HCT116 (cell line): Measurements from ENCODE around the gene GALC. TPM values are rescaled to one million over a fixed set of nuclear protein-coding genes. Genes with fewer than 3 reads are reported as not detected.

Source experiments
- ATAC-seq: fragments of 200-7000 bp; cut with Tn5 transposase; 2 replicates; pipeline ENCODE4 v1.9.1; 2020; ENCODE audit warnings: mild to moderate bottlenecking, moderate library complexity
- BruUV-seq: library from RNA; stranded (reverse); fragments of 400-500 nt; replicated peaks from 2 replicates; lab custom pipeline; 2021; lab: Mats Ljungman, UMichigan
- CTCF ChIA-PET: fragments of 300-600 bp; sonication (Branson Sonifier 250); formaldehyde crosslinking; loops from one replicate; lab custom pipeline; 2021; ENCODE audit warnings: antibody characterized with exemption; lab: Charles Lee
- POLR2A ChIA-PET: fragments of 300-600, 350-600 bp; sonication (Branson Sonifier 250); formaldehyde crosslinking; loops from one replicate; lab custom pipeline; 2021; ENCODE audit warnings: antibody characterized with exemption; lab: Charles Lee
- RAD21 ChIA-PET, 2 experiments: fragments of 300-600 bp; sonication (Branson Sonifier 250); formaldehyde crosslinking; loops; one replicate each; lab custom pipeline; 2023; ENCODE audit warnings: low total read pairs in 2 of 2; ENCODE audit not compliant: uncharacterized antibody in 2 of 2, unreplicated experiment in 2 of 2, low non-redundant PET in 1 of 2; lab: Charles Lee
- DNase-seq: peaks from one replicate; pipeline ENCODE4 v3.0.0-alpha.2; 2010; ENCODE audit warnings: low read depth, low spot score
- H2AFZ ChIP-seq: fragments of 200-600 bp; shearing (Covaris generic), sonication (generic); 2 replicates; pipeline ENCODE4 v1.6.1; 2017; ENCODE audit warnings: low read depth, mixed run types, mixed read lengths, antibody characterized with exemption, low read length; ENCODE audit not compliant: poor library complexity, severe bottlenecking
- H3K27ac ChIP-seq: 2 replicates; pipeline ENCODE4 v1.5.1; 2012; ENCODE audit warnings: low read depth, low read length
- H3K27me3 ChIP-seq: fragments of 200-600 bp; sonication (generic); 2 replicates; pipeline ENCODE4 v1.6.1; 2016; ENCODE audit warnings: mixed run types, low read length, mixed read lengths; ENCODE audit not compliant: insufficient read depth
- H3K36me3 ChIP-seq, 2 experiments: fragments of 200-500 bp in 1 of 2; fragments of 200-600 bp in 1 of 2; sonication (Bioruptor generic) in 1 of 2; sonication (generic) in 1 of 2; 2 replicates each; pipeline versions ENCODE4 v1.5.1 to v1.6.1; 2014 to 2016; ENCODE audit warnings: low read length in 2 of 2, inconsistent platforms in 1 of 2, mixed read lengths in 1 of 2, mixed run types in 1 of 2; ENCODE audit not compliant: insufficient read depth in 2 of 2, control insufficient read depth in 1 of 2
- H3K4me1 ChIP-seq, 2 experiments: fragments of 200-600 bp in 1 of 2; sonication (generic) in 1 of 2; 2 replicates each; pipeline versions ENCODE4 v1.5.1 to v1.6.1; 2012 to 2017; ENCODE audit warnings: low read length in 2 of 2, inconsistent platforms in 1 of 2, mild to moderate bottlenecking in 1 of 2, mixed read lengths in 1 of 2, mixed run types in 1 of 2, moderate library complexity in 1 of 2; ENCODE audit not compliant: insufficient read depth in 2 of 2, control insufficient read depth in 1 of 2
- H3K4me2 ChIP-seq: fragments of 200-600 bp; sonication (generic); 2 replicates; pipeline ENCODE4 v1.6.1; 2017; ENCODE audit warnings: mixed run types, low read length, mixed read lengths
- H3K4me3 ChIP-seq, 2 experiments: fragments of 200-600 bp in 1 of 2; sonication (generic) in 1 of 2; replicated peaks in 1 of 2; 2 replicates each; pipeline ENCODE4 v1.5.1; 2011 to 2016; ENCODE audit warnings: low read length in 2 of 2, control low read depth in 1 of 2, low read depth in 1 of 2, mild to moderate bottlenecking in 1 of 2, mixed read lengths in 1 of 2, mixed run types in 1 of 2
- H3K79me2 ChIP-seq: fragments of 200-600 bp; sonication (generic); 2 replicates; pipeline ENCODE4 v1.6.1; 2017; ENCODE audit warnings: mild to moderate bottlenecking, mixed run types, low read length, moderate library complexity, mixed read lengths; ENCODE audit not compliant: insufficient read depth
- H3K9ac ChIP-seq: fragments of 200-600 bp; sonication (generic); 2 replicates; pipeline ENCODE4 v1.6.1; 2016; ENCODE audit warnings: low read length, mixed read lengths
- H3K9me2 ChIP-seq: fragments of 200-600 bp; sonication (generic), shearing (Covaris generic); 2 replicates; pipeline ENCODE4 v1.6.1; 2017; ENCODE audit warnings: mixed run types, mild to moderate bottlenecking, moderate library complexity; ENCODE audit not compliant: insufficient read depth
- H3K9me3 ChIP-seq, 2 experiments: fragments of 200-500 bp in 1 of 2; fragments of 200-600 bp in 1 of 2; sonication (Bioruptor generic) in 1 of 2; sonication (generic) in 1 of 2; 2 replicates each; pipeline ENCODE4 v1.6.1; 2014 to 2017; ENCODE audit warnings: low read length in 2 of 2, mixed read lengths in 2 of 2, inconsistent platforms in 1 of 2, low read depth in 1 of 2, mild to moderate bottlenecking in 1 of 2, mixed run types in 1 of 2, moderate library complexity in 1 of 2; ENCODE audit not compliant: control insufficient read depth in 1 of 2, insufficient read depth in 1 of 2
- H4K20me1 ChIP-seq: fragments of 200-600 bp; sonication (generic), shearing (Covaris generic); 2 replicates; pipeline ENCODE4 v1.6.1; 2017; ENCODE audit warnings: mixed run types, mild to moderate bottlenecking, moderate library complexity; ENCODE audit not compliant: insufficient read depth
- ATF3 ChIP-seq: IDR thresholded peaks from 2 replicates; pipeline ENCODE4 v1.6.1; 2012
- CEBPB ChIP-seq: IDR thresholded peaks from 2 replicates; pipeline ENCODE4 v1.6.1; 2012; ENCODE audit warnings: low read depth
- CTCF ChIP-seq, 3 experiments: fragments of 200-600 bp in 1 of 3; sonication (generic) in 1 of 3; IDR thresholded peaks in 2 of 3; conservative IDR thresholded peaks in 1 of 3; 2 replicates each; pipeline ENCODE4 v1.5.1; 2012 to 2017; ENCODE audit warnings: low read depth in 2 of 3, low read length in 2 of 3, antibody characterized with exemption in 1 of 3, borderline replicate concordance in 1 of 3, control low read depth in 1 of 3, mild to moderate bottlenecking in 1 of 3, mixed read lengths in 1 of 3, mixed run types in 1 of 3, moderate library complexity in 1 of 3; ENCODE audit not compliant: insufficient read depth in 1 of 3
- EGR1 ChIP-seq: IDR thresholded peaks from 2 replicates; pipeline ENCODE4 v1.6.1; 2012; ENCODE audit warnings: low read depth
- EZH2 ChIP-seq: fragments of 200-600 bp; sonication (generic); IDR thresholded peaks from 2 replicates; pipeline ENCODE4 v1.6.1; 2017; ENCODE audit warnings: antibody characterized with exemption, mixed run types
- FOSL1 ChIP-seq: IDR thresholded peaks from 2 replicates; pipeline ENCODE4 v1.6.1; 2012; ENCODE audit warnings: low read depth
- POLR2A ChIP-seq: IDR thresholded peaks from 2 replicates; pipeline ENCODE4 v1.7.0; 2011; ENCODE audit warnings: borderline replicate concordance; ENCODE audit not compliant: insufficient read depth, insufficient read length; ENCODE audit errors: extremely low read depth
- POLR2AphosphoS5 ChIP-seq: IDR thresholded peaks from 2 replicates; pipeline ENCODE4 v1.6.1; 2011; ENCODE audit warnings: mild to moderate bottlenecking, low read depth, low read length, moderate library complexity
- RAD21 ChIP-seq: IDR thresholded peaks from 2 replicates; pipeline ENCODE4 v1.6.1; 2012; ENCODE audit warnings: low read depth, mild to moderate bottlenecking
- REST ChIP-seq: IDR thresholded peaks from 2 replicates; pipeline ENCODE4 v1.6.1; 2012; ENCODE audit warnings: low read depth
- SIN3A ChIP-seq: IDR thresholded peaks from 2 replicates; pipeline ENCODE4 v1.6.1; 2012; ENCODE audit warnings: low read depth
- SP1 ChIP-seq: IDR thresholded peaks from 2 replicates; pipeline ENCODE4 v1.6.1; 2012; ENCODE audit warnings: low read depth
- SRF ChIP-seq: IDR thresholded peaks from 2 replicates; pipeline ENCODE4 v1.6.1; 2012; ENCODE audit warnings: low read depth
- YY1 ChIP-seq: IDR thresholded peaks from 2 replicates; pipeline ENCODE4 v1.6.1; 2011; ENCODE audit warnings: low read length, low read depth, moderate library complexity, mild to moderate bottlenecking; ENCODE audit not compliant: insufficient replicate concordance; ENCODE audit errors: extremely low read depth
- ZFX ChIP-seq: fragments of 450-650 bp; IDR thresholded peaks from 2 replicates; pipeline ENCODE4 v1.6.1; 2017
- intact Hi-C: fragments of 100-400 bp; cut with micrococcal nuclease; formaldehyde crosslinking; loops from 2 replicates; pipeline ENCODE4 v1.10.0; 2022
- total RNA-seq: library from RNA; stranded (reverse); gene quantifications from one replicate; pipeline ENCODE4 v1.2.1, GENCODE V29; 2021; ENCODE audit not compliant: unreplicated experiment

The GALC gene
- total RNA-seq, 1 experiment from 2014 or later: 0.59 TPM

- no TSS peak for BruUV-seq
- ChIA-PET POLR2A (no interaction called here), RAD21 (no interaction called here), CTCF (no interaction called here)
- Histone ChIP-seq H3K9me3 (no peaks in the 10 kb centered on the region), H3K9me2 (no peaks in the 10 kb centered on the region), H3K27ac (no peak overlapping the region), H3K27me3 (no peaks in the 10 kb centered on the region), H3K79me2 (no peaks in the 10 kb centered on the region), H3K9ac (no peak overlapping the region), H3K4me2 (no peak overlapping the region), H3K36me3 (no peaks in the 10 kb centered on the region), H2AFZ (no peak overlapping the region), H3K4me3 (no peak overlapping the region), H3K4me1 (no peaks in the 10 kb centered on the region), H4K20me1 (no peaks in the 10 kb centered on the region)
- TF ChIP-seq POLR2A (no peak), EZH2 (no peak), EGR1 (no peak), SRF (no peak), YY1 (no peak), SP1 (no peak), RAD21 (no peak), CTCF (IDR thresholded peaks at IDR 0.05 in 2 of 3, conservative IDR thresholded peaks at IDR 0.05 in 1 of 3; ENCODE audit: borderline replicate concordance in 1 of 3, insufficient read depth in 1 of 3, low read depth in 2 of 3, low read length in 2 of 3) (no peak), ZFX (no peak), POLR2AphosphoS5 (no peak), CEBPB (no peak), SIN3A (no peak), REST (no peak), FOSL1 (no peak), ATF3 (no peak)
- intact Hi-C loops: no loop called here
- DNase-seq (no peak), ATAC-seq (no peak)
These were observed 3.6 kb downstream of the GALC start for GRCh38 chr14:87989221-87989955.
